HEK293T (cell line): Measurements from ENCODE around the gene MGA.
"Not testable (repeated sequence)": the region's sequence is repeated elsewhere in the genome, so short reads cannot be mapped to it uniquely, and the experiment has no call there.

Source experiments
- CTCF ChIA-PET: fragments of 350-600 bp; formaldehyde crosslinking; extraction: SDS; loops from one replicate; lab custom pipeline; 2021; ENCODE audit warnings: antibody characterized with exemption, inconsistent platforms; lab: Yijun Ruan, JAX
- POLR2A ChIA-PET: fragments of 350-600 bp; formaldehyde crosslinking; extraction: SDS; loops from one replicate; lab custom pipeline; 2020; ENCODE audit warnings: antibody characterized with exemption, inconsistent platforms; lab: Yijun Ruan, JAX
- DNase-seq: peaks from one replicate; pipeline ENCODE4 v3.0.0; 2012; ENCODE audit warnings: mixed read lengths; ENCODE audit errors: extremely low spot score
- ARNT ChIP-seq: fragments of 450-650 bp; IDR thresholded peaks from 2 replicates; pipeline ENCODE4 v1.6.1; 2017; ENCODE audit warnings: mild to moderate bottlenecking
- BHLHE40 ChIP-seq: fragments of 450-650 bp; IDR thresholded peaks from 2 replicates; pipeline ENCODE4 v1.6.1; 2016; ENCODE audit warnings: mild to moderate bottlenecking, moderate library complexity, borderline replicate concordance
- CTBP1 ChIP-seq: fragments of 450-650 bp; IDR thresholded peaks from 2 replicates; pipeline ENCODE4 v1.6.1; 2016; ENCODE audit warnings: borderline replicate concordance
- ELF4 ChIP-seq: fragments of 450-650 bp; IDR thresholded peaks from 2 replicates; pipeline ENCODE4 v1.6.1; 2017; ENCODE audit warnings: antibody characterized with exemption
- FOXA1 ChIP-seq: fragments of 450-650 bp; IDR thresholded peaks from 2 replicates; pipeline ENCODE4 v1.6.1; 2016; ENCODE audit warnings: mild to moderate bottlenecking
- FOXK2 ChIP-seq: fragments of 450-650 bp; IDR thresholded peaks from 2 replicates; pipeline ENCODE4 v1.6.1; 2016; ENCODE audit warnings: mild to moderate bottlenecking
- FOXM1 ChIP-seq: fragments of 450-650 bp; IDR thresholded peaks from 2 replicates; pipeline ENCODE4 v1.6.1; 2017; ENCODE audit warnings: mild to moderate bottlenecking, borderline replicate concordance
- HDGF ChIP-seq: fragments of 450-650 bp; IDR thresholded peaks from 2 replicates; pipeline ENCODE4 v1.6.1; 2017; ENCODE audit warnings: antibody characterized with exemption, borderline replicate concordance
- L3MBTL2 ChIP-seq: fragments of 450-650 bp; conservative IDR thresholded peaks from 2 replicates; pipeline ENCODE4 v1.6.1; 2016; ENCODE audit warnings: mild to moderate bottlenecking
- LEF1 ChIP-seq: fragments of 450-650 bp; IDR thresholded peaks from 2 replicates; pipeline ENCODE4 v1.6.1; 2017; ENCODE audit warnings: mild to moderate bottlenecking, borderline replicate concordance
- NFRKB ChIP-seq: fragments of 450-650 bp; IDR thresholded peaks from 2 replicates; pipeline ENCODE4 v1.6.1; 2016; ENCODE audit warnings: mild to moderate bottlenecking, moderate library complexity
- PKNOX1 ChIP-seq: fragments of 450-650 bp; IDR thresholded peaks from 2 replicates; pipeline ENCODE4 v1.6.1; 2016
- SP1 ChIP-seq: fragments of 450-650 bp; IDR thresholded peaks from 2 replicates; pipeline ENCODE4 v1.6.1; 2017
- SUZ12 ChIP-seq: fragments of 450-650 bp; IDR thresholded peaks from 2 replicates; pipeline ENCODE4 v1.6.1; 2016; ENCODE audit warnings: mild to moderate bottlenecking
- TARDBP ChIP-seq: fragments of 450-650 bp; IDR thresholded peaks from 2 replicates; pipeline ENCODE4 v1.6.1; 2016
- ZNF384 ChIP-seq: fragments of 450-650 bp; IDR thresholded peaks from 2 replicates; pipeline ENCODE4 v1.6.1; 2016

MGA gene

GRCh38 chr15:41713047-41713446, 52.8 kb downstream of the MGA start:
- TF ChIP-seq BHLHE40 (no peak), SP1 (no peak), LEF1 (no peak), FOXA1 (no peak), TARDBP (no peak), ZNF384 (no peak), SUZ12 (no peak), FOXK2 (no peak), NFRKB (no peak), CTBP1 (no peak), ELF4 (no peak), HDGF (no peak), ARNT (no peak), PKNOX1 (no peak), FOXM1 (no peak), L3MBTL2 (no peak)
- CTCF ChIA-PET = no interaction called here
- POLR2A ChIA-PET = no interaction called here
- no peak for DNase-seq

DNA sequence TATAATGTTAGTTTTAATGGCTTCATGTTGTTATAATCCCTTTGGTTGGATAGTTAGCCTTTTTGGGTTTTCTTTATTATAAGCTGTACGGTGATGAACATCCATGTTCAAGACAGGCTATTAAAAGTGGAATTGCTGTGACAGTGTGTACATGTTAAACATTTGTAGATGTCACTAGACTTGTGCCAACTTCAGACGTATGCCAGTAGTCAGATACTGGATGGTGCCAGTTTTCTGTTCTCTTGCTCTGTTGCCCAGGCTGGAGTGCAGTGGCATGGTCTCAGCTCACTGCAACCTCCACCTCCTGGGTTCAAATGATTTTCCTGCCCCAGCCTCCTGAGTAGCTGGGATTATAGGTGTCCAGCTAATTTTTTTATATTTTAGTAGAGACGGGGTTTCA, 54.1 kb downstream of the MGA start:
- DNase-seq = no peak
- POLR2A ChIA-PET = no interaction called here
- CTCF ChIA-PET = no interaction called here
- no peak for TF ChIP-seq SP1
- TF ChIP-seq NFRKB = no peak
- TF ChIP-seq LEF1 = no peak
- TF ChIP-seq FOXA1 = no peak
- no peak for TF ChIP-seq BHLHE40
- TF ChIP-seq ZNF384 = no peak
- TF ChIP-seq SUZ12 = no peak
- no peak for TF ChIP-seq TARDBP
- no peak for TF ChIP-seq ELF4
- TF ChIP-seq L3MBTL2 = no peak
- TF ChIP-seq FOXM1 = no peak
- no peak for TF ChIP-seq CTBP1
- TF ChIP-seq ARNT = no peak
- TF ChIP-seq PKNOX1 = no peak
- no peak for TF ChIP-seq HDGF
- TF ChIP-seq FOXK2 = no peak

- TF ChIP-seq TARDBP (no peak), HDGF (no peak), L3MBTL2 (no peak), ZNF384 (no peak)
- CTCF ChIA-PET = no interaction called here
- POLR2A ChIA-PET = no interaction called here
- no peak for DNase-seq
Observed at GRCh38 chr15:41716864-41717263, 56.7 kb downstream of the MGA start.

- CTCF ChIA-PET = no interaction called here
- TF ChIP-seq L3MBTL2 = no peak
- TF ChIP-seq TARDBP = no peak
- TF ChIP-seq LEF1 = no peak
- no peak for TF ChIP-seq CTBP1
- no peak for TF ChIP-seq FOXA1
- POLR2A ChIA-PET = no interaction called here
- DNase-seq = no peak
Observed at GRCh38 chr15:41727143-41727542, 66.9 kb downstream of the MGA start.

DNA sequence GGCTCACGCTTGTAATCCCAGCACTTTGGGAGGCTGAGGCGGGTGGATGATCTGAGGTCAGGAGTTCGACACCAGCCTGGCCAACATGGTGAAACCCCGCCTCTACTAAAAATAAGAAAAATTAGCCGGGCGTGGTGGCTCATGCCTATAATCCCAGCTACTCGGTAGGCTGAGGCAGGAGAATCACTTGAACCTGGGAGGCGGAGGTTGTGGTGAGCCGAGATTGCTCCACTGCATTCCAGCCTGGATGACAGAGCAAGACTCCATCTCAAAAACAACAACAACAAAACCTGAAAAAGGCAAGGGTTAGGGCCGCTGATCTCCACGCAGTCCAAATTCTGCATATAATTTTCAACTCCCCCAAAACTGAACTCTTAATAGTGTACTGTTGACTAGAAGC, 67.9 kb downstream of the MGA start:
- DNase-seq, POLR2A ChIA-PET: not testable (repeated sequence)
- CTCF ChIA-PET = interaction anchor here (0.5 kb wide), 1 partner anchor 32 kb away, joined by 4 read pairs; no protein-coding TSS in a partner anchor

DNA sequence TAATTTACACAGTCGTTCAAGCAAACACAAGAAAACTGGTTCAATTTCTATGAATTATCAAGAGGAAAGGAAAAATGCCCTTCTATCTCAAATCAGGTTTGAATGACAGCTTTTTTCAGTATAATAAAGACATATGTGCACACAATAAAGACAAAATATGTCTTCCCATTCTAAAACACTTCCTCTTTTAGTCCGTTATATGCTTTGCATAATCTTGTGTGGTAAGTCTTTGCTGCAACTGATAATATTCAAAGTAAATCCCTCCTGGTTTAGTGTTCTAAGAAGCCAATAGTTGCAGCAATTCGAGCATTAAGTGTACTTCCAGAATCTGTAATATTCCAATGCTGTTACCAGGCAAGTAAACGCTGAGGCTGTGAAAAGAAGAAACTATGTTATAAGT, 70.3 kb downstream of the MGA start:
- DNase-seq = no peak
- ChIA-PET POLR2A (no interaction called here), CTCF (no interaction called here)
- TF ChIP-seq FOXK2 = no peak

DNA sequence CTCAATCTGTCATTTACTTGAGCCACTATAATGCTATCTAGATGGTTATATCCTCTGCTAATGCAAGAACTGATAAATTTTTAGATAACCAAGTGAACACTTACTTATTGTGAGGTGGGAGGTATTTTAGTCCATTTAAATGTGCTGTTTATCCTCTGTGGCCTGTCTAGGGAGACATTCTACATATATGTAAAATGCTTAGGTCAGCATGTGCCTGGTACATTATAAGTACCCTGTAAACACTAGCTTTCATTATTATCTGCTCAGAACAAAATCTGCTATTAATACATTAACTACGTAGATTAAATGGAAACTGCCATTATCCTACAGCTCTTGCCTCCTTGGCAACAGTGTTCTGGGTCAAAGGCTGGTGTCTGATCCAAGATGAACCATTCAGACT, 72.3 kb downstream of the MGA start:
- POLR2A ChIA-PET = no interaction called here

More for the DNA sequence above, 72.3 kb downstream of the MGA start:
- no peak for DNase-seq
- CTCF ChIA-PET = interaction anchor here (0.8 kb wide), 1 partner anchor 37 kb away, joined by 5 read pairs; no protein-coding TSS in a partner anchor
- no peak for TF ChIP-seq L3MBTL2
- no peak for TF ChIP-seq TARDBP
- no peak for TF ChIP-seq ARNT
- no peak for TF ChIP-seq SP1
- TF ChIP-seq FOXK2 = no peak
- TF ChIP-seq NFRKB = no peak
- no peak for TF ChIP-seq SUZ12
- no peak for TF ChIP-seq HDGF
- no peak for TF ChIP-seq ELF4
- TF ChIP-seq CTBP1 = no peak
- TF ChIP-seq BHLHE40 = no peak
- no peak for TF ChIP-seq LEF1
- TF ChIP-seq ZNF384 = no peak
- no peak for TF ChIP-seq PKNOX1
- TF ChIP-seq FOXM1 = no peak
- no peak for TF ChIP-seq FOXA1
